GM23338 (cell line): ENCODE results near the gene ORAI1. TPM values are rescaled to one million over a fixed set of nuclear protein-coding genes. Genes with fewer than 3 reads are reported as not detected.

Experiments used
- ATAC-seq: fragments of 200-7000 bp; cut with Tn5 transposase; 3 replicates; pipeline ENCODE4 v1.9.1; 2020
- DNase-seq: peaks from one replicate; pipeline ENCODE4 v3.0.0-alpha.2; 2015; ENCODE audit warnings: low spot score
- H2AFZ ChIP-seq: fragments of 200-600 bp; sonication (generic); 2 replicates; pipeline ENCODE4 v1.8.0; 2016; ENCODE audit warnings: antibody characterized with exemption, mild to moderate bottlenecking, moderate library complexity
- H3F3A ChIP-seq: fragments of 200-600 bp; sonication (generic); replicated peaks from 2 replicates; pipeline ENCODE4 v1.8.0; 2017; ENCODE audit warnings: antibody characterized with exemption, mixed run types, low read depth
- H3K27ac ChIP-seq: fragments of 200-600 bp; sonication (generic); 2 replicates; pipeline ENCODE4 v1.6.1; 2016; ENCODE audit warnings: low read depth
- H3K27me3 ChIP-seq: fragments of 200-600 bp; sonication (generic); 2 replicates; pipeline ENCODE4 v1.8.0; 2016; ENCODE audit warnings: mild to moderate bottlenecking, mixed run types, moderate library complexity; ENCODE audit not compliant: insufficient read depth
- H3K36me3 ChIP-seq: fragments of 200-600 bp; sonication (generic); 2 replicates; pipeline ENCODE4 v1.8.0; 2016; ENCODE audit warnings: mild to moderate bottlenecking; ENCODE audit not compliant: insufficient read depth
- H3K4me1 ChIP-seq: fragments of 200-600 bp; sonication (generic); 2 replicates; pipeline ENCODE4 v1.8.0; 2016; ENCODE audit warnings: mild to moderate bottlenecking, moderate library complexity; ENCODE audit not compliant: insufficient read depth
- H3K4me2 ChIP-seq: fragments of 200-600 bp; sonication (generic); 2 replicates; pipeline ENCODE4 v1.7.1; 2017; ENCODE audit warnings: mixed run types
- H3K4me3 ChIP-seq: fragments of 200-600 bp; sonication (generic); 2 replicates; pipeline ENCODE4 v1.6.1; 2016; ENCODE audit warnings: mixed run types
- H3K79me2 ChIP-seq: fragments of 200-600 bp; sonication (generic); replicated peaks from 2 replicates; pipeline ENCODE4 v1.8.0; 2017; ENCODE audit warnings: mild to moderate bottlenecking; ENCODE audit not compliant: insufficient read depth
- H3K9me2 ChIP-seq: fragments of 200-600 bp; sonication (generic); 2 replicates; pipeline ENCODE4 v1.8.0; 2017; ENCODE audit not compliant: insufficient read depth
- H4K20me1 ChIP-seq: fragments of 200-600 bp; sonication (generic); replicated peaks from 2 replicates; pipeline ENCODE4 v1.8.0; 2017; ENCODE audit warnings: mild to moderate bottlenecking; ENCODE audit not compliant: insufficient read depth
- H3K27ac Mint-ChIP-seq: 2 replicates; pipeline ENCODE4 v1.8.0; 2020; ENCODE audit warnings: inconsistent platforms, mild to moderate bottlenecking, moderate library complexity, mixed read lengths
- H3K27me3 Mint-ChIP-seq: 3 replicates; pipeline ENCODE4 v1.8.0; 2022; ENCODE audit warnings: low read depth, mild to moderate bottlenecking, moderate library complexity, mixed read lengths, inconsistent platforms; ENCODE audit not compliant: insufficient read depth, poor library complexity
- H3K36me3 Mint-ChIP-seq: 3 replicates; pipeline ENCODE4 v1.8.0; 2021; ENCODE audit warnings: low read depth, mild to moderate bottlenecking, inconsistent platforms, moderate library complexity, mixed read lengths
- H3K4me1 Mint-ChIP-seq: 3 replicates; pipeline ENCODE4 v1.8.0; 2020; ENCODE audit warnings: mild to moderate bottlenecking, inconsistent platforms, mixed read lengths
- H3K4me3 Mint-ChIP-seq: 3 replicates; pipeline ENCODE4 v1.8.0; 2021; ENCODE audit warnings: moderate library complexity, mild to moderate bottlenecking, inconsistent platforms, mixed read lengths
- H3K9me3 Mint-ChIP-seq: 3 replicates; pipeline ENCODE4 v1.8.0; 2020; ENCODE audit warnings: moderate library complexity, mild to moderate bottlenecking, inconsistent platforms, mixed read lengths
- CREB1 ChIP-seq: fragments of 250-450 bp; sonication (Bioruptor Pico); IDR thresholded peaks from 2 replicates; pipeline ENCODE4 v1.5.0; 2020; ENCODE audit warnings: low read depth, mild to moderate bottlenecking, moderate library complexity
- CTCF ChIP-seq, 2 experiments: fragments of 200-600 bp in 1 of 2; sonication (generic) in 1 of 2; conservative IDR thresholded peaks; 2 replicates each; pipeline versions ENCODE4 v1.5.1 to v1.6.1; 2016 to 2017; ENCODE audit warnings: antibody characterized with exemption in 2 of 2, low read depth in 2 of 2, mild to moderate bottlenecking in 2 of 2, moderate library complexity in 1 of 2
- EZH2 ChIP-seq: fragments of 200-600 bp; sonication (generic); IDR thresholded peaks from one replicate; pipeline ENCODE4 v1.8.0; 2017; ENCODE audit warnings: antibody characterized with exemption, mild to moderate bottlenecking, low read depth; ENCODE audit not compliant: unreplicated experiment
- JUNB ChIP-seq: IDR thresholded peaks from one replicate; pipeline ENCODE4 v1.6.1; 2016; ENCODE audit warnings: antibody characterized with exemption; ENCODE audit not compliant: unreplicated experiment
- NANOG ChIP-seq: IDR thresholded peaks from 2 replicates; pipeline ENCODE4 v1.6.1; 2016; ENCODE audit warnings: antibody characterized with exemption, borderline replicate concordance
- POLR2AphosphoS5 ChIP-seq: IDR thresholded peaks from 2 replicates; pipeline ENCODE4 v1.6.1; 2016; ENCODE audit warnings: antibody characterized with exemption, low read depth
- REST ChIP-seq: IDR thresholded peaks from one replicate; pipeline ENCODE4 v1.6.1; 2018; ENCODE audit warnings: antibody characterized with exemption; ENCODE audit not compliant: unreplicated experiment
- STAT1 ChIP-seq: IDR thresholded peaks from one replicate; pipeline ENCODE4 v1.6.1; 2016; ENCODE audit warnings: antibody characterized with exemption; ENCODE audit not compliant: unreplicated experiment
- ZNF114 ChIP-seq: fragments of 250-450 bp; sonication (Bioruptor Pico); IDR thresholded peaks from 2 replicates; pipeline ENCODE4 v1.5.0; 2020; ENCODE audit warnings: mild to moderate bottlenecking, moderate library complexity
- polyA plus RNA-seq: library from polyadenylated mRNA; unstranded; fragments of >200 nt; fragmentation: Nextera tagmentation; extraction: Ambion mirVana; gene quantifications from 2 replicates; pipeline ENCODE4 v1.2.1, GENCODE V29; 2016
- total RNA-seq: library from RNA; depleted of rRNA; stranded (reverse); fragments of >200 nt; shearing (Covaris generic); gene quantifications from 2 replicates; pipeline ENCODE4 v1.2.3, GENCODE V29; 2014

ORAI1 gene
- total and polyA plus RNA-seq, 2 experiments from 2014 or later: 23.7 to 32.0 TPM

- no peak for ATAC-seq
- H3K9me2 ChIP-seq: no peaks in the 10 kb centered on the region
- peaks cover 64% of the 10 kb centered on the region for H3K79me2 ChIP-seq
- TF ChIP-seq EZH2 (no peak), CREB1 (no peak), JUNB (no peak), REST (no peak)
- DNase-seq: no peak
- peaks cover 44% of the 10 kb centered on the region for H4K20me1 ChIP-seq
- peak overlapping the region; percentile 88 for H3K4me3 Mint-ChIP-seq
- H3F3A ChIP-seq: peaks cover 22% of the 10 kb centered on the region
- peak overlapping the region; percentile 60; the same call in 1 of the 2 replicates for H3K27ac ChIP-seq
- H3K4me3 ChIP-seq: peak overlapping the region; percentile 76
- peaks cover 60% of the 10 kb centered on the region for H3K4me1 Mint-ChIP-seq
- H3K36me3 ChIP-seq: no peaks in the 10 kb centered on the region; the same call in 1 of the 2 replicates
- no peaks in the 10 kb centered on the region for H3K27me3 ChIP-seq
- H2AFZ ChIP-seq: no peak overlapping the region
- peaks cover 13% of the 10 kb centered on the region for H3K27me3 Mint-ChIP-seq
- H3K4me2 ChIP-seq: peak overlapping the region; percentile 97
- H3K4me1 ChIP-seq: peaks cover 61% of the 10 kb centered on the region
- H3K36me3 Mint-ChIP-seq: peaks cover 21% of the 10 kb centered on the region
- no peak overlapping the region for H3K27ac Mint-ChIP-seq
- no peaks in the 10 kb centered on the region for H3K9me3 Mint-ChIP-seq
Measured at GRCh38 chr12:121628536-121628935, 2.2 kb downstream of the ORAI1 start.

GRCh38 chr12:121630791-121631355 lies 4.5 kb downstream of the ORAI1 start:
- Histone ChIP-seq H3K36me3 (no peaks in the 10 kb centered on the region; the same call in 1 of the 2 replicates), H3K27ac (0 out of 2 replicates have a peak overlapping the region, but pooled peaks have one; percentile 50), H3K4me3 (no peak overlapping the region), H4K20me1 (peaks cover 44% of the 10 kb centered on the region), H2AFZ (no peak overlapping the region), H3K27me3 (no peaks in the 10 kb centered on the region), H3K9me2 (no peaks in the 10 kb centered on the region), H3K4me2 (no peak overlapping the region), H3K4me1 (peaks cover 48% of the 10 kb centered on the region), H3F3A (peaks cover 18% of the 10 kb centered on the region), H3K79me2 (peaks cover 80% of the 10 kb centered on the region)
- ATAC-seq (no peak), DNase-seq (no peak)
- Mint-ChIP-seq H3K27me3 (peaks cover 13% of the 10 kb centered on the region), H3K27ac (no peak overlapping the region), H3K36me3 (peaks cover 31% of the 10 kb centered on the region), H3K4me1 (peaks cover 51% of the 10 kb centered on the region), H3K4me3 (no peak overlapping the region; the same call in 2 of the 3 replicates), H3K9me3 (no peaks in the 10 kb centered on the region)
- TF ChIP-seq REST (no peak), NANOG (no peak), POLR2AphosphoS5 (no peak), EZH2 (no peak), CREB1 (no peak), STAT1 (no peak), ZNF114 (CRISPR knock-in tag) (no peak), CTCF (conservative IDR thresholded peaks at IDR 0.05; ENCODE audit: low read depth in 2 of 2) (no peak)
